ENCODE measurements around the gene RDH12.

RDH12 gene

DNA sequence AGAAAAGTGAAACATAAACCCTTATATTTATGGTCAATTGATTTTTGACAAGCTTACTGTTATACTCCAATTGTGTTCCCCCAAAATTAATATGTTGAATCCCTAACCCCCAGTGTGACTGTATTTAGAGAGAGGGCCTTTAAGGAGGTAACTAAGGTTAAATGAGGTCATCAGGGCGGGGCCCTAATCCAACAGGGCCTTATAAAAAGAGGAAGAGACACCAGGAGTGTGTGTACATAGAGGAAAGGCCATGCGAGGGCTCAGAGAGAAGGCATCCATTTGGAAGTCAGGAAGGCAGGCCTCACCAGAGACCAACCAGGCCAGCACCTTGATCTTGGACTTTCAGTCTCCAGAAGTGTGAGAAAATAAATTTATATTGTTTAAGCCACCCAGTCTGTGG lies 20.7 kb upstream of the RDH12 start:
- Histone ChIP-seq H4K20me1 (ENCODE audit: insufficient read depth, low read length) (no peaks in the 10 kb centered on the region), H3K36me3 (ENCODE audit: insufficient read depth, low read length) (peaks cover 85% of the 10 kb centered on the region), H3K9ac (ENCODE audit: low read length) (no peak overlapping the region), H3K4me1 (ENCODE audit: insufficient read depth, low read length, severe bottlenecking) (peaks cover 6% of the 10 kb centered on the region), H3F3A (ENCODE audit: insufficient read depth, low read length) (no peaks in the 10 kb centered on the region; the same call in 1 of the 2 replicates), H2AFZ (ENCODE audit: low read length) (no peak overlapping the region), H3K27ac (ENCODE audit: low read depth, low read length, poor library complexity, severe bottlenecking) (no peak overlapping the region), H3K4me2 (ENCODE audit: low read length) (no peak overlapping the region), H3K4me3 (ENCODE audit: low read depth, low read length, poor library complexity, severe bottlenecking) (no peak overlapping the region), H3K27me3 (ENCODE audit: insufficient read depth, low read length) (no peaks in the 10 kb centered on the region), H3K79me2 (ENCODE audit: insufficient read depth, low read length) (no peaks in the 10 kb centered on the region; the same call in 1 of the 2 replicates), H3K9me2 (ENCODE audit: low read depth, low read length) (no peaks in the 10 kb centered on the region), H3K9me3 (ENCODE audit: low read length) (no peaks in the 10 kb centered on the region)
- TF ChIP-seq CTCF (IDR thresholded peaks at IDR 0.05; ENCODE audit: low read length) = no peak
- TF ChIP-seq EZH2 (IDR thresholded peaks at IDR 0.05; ENCODE audit: borderline replicate concordance, low read length) = no peak

DNA sequence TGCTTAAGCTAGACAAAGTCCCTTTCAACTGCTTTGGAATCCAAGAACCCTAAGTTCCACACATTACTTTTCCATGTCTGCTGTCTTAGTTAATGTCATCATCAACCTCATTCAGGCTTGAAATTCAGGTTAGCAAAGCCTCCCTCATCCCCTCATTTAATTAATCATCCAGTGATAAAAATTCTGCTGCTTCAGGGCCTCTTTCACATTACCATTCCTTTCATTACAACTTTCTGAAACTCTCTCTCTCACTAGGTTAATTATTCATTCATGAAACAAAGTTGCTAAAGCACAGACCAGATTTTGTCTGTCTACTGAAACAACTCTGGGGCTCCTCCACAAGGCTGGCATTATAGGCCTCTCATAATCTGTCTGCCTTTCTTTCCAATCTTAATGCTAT lies 17.8 kb upstream of the RDH12 start:
- Histone ChIP-seq H3K27me3 (ENCODE audit: insufficient read depth, low read length) (no peaks in the 10 kb centered on the region), H3K27ac (ENCODE audit: low read depth, low read length, poor library complexity, severe bottlenecking) (no peak overlapping the region), H2AFZ (ENCODE audit: low read length) (no peak overlapping the region), H3K79me2 (ENCODE audit: insufficient read depth, low read length) (no peaks in the 10 kb centered on the region; the same call in 1 of the 2 replicates), H3K36me3 (ENCODE audit: insufficient read depth, low read length) (peaks cover 84% of the 10 kb centered on the region), H3K9me3 (ENCODE audit: low read length) (no peaks in the 10 kb centered on the region), H3K9ac (ENCODE audit: low read length) (no peak overlapping the region), H3K4me3 (ENCODE audit: low read depth, low read length, poor library complexity, severe bottlenecking) (no peak overlapping the region), H3K4me2 (ENCODE audit: low read length) (no peak overlapping the region), H3K4me1 (ENCODE audit: insufficient read depth, low read length, severe bottlenecking) (no peaks in the 10 kb centered on the region), H3K9me2 (ENCODE audit: low read depth, low read length) (no peaks in the 10 kb centered on the region), H3F3A (ENCODE audit: insufficient read depth, low read length) (no peaks in the 10 kb centered on the region), H4K20me1 (ENCODE audit: insufficient read depth, low read length) (no peaks in the 10 kb centered on the region)
- TF ChIP-seq CTCF (IDR thresholded peaks at IDR 0.05; ENCODE audit: low read length) = no peak
- TF ChIP-seq EZH2 (IDR thresholded peaks at IDR 0.05; ENCODE audit: borderline replicate concordance, low read length) = no peak

- H3F3A ChIP-seq (ENCODE audit: insufficient read depth, low read length) = no peaks in the 10 kb centered on the region
- H3K9ac ChIP-seq (ENCODE audit: low read length) = no peak overlapping the region
- TF ChIP-seq EZH2 (IDR thresholded peaks at IDR 0.05; ENCODE audit: borderline replicate concordance, low read length) = no peak
- no peak for TF ChIP-seq CTCF (IDR thresholded peaks at IDR 0.05; ENCODE audit: low read length)
- no peaks in the 10 kb centered on the region for H4K20me1 ChIP-seq (ENCODE audit: insufficient read depth, low read length)
- H3K9me2 ChIP-seq (ENCODE audit: low read depth, low read length) = no peaks in the 10 kb centered on the region
- peaks cover 82% of the 10 kb centered on the region for H3K36me3 ChIP-seq (ENCODE audit: insufficient read depth, low read length)
- no peak overlapping the region for H3K4me2 ChIP-seq (ENCODE audit: low read length)
- H3K4me1 ChIP-seq (ENCODE audit: insufficient read depth, low read length, severe bottlenecking) = peaks cover 10% of the 10 kb centered on the region
- H3K27ac ChIP-seq (ENCODE audit: low read depth, low read length, poor library complexity, severe bottlenecking) = no peak overlapping the region
- H3K4me3 ChIP-seq (ENCODE audit: low read depth, low read length, poor library complexity, severe bottlenecking) = no peak overlapping the region
- H3K79me2 ChIP-seq (ENCODE audit: insufficient read depth, low read length) = peaks cover 19% of the 10 kb centered on the region
- no peaks in the 10 kb centered on the region for H3K27me3 ChIP-seq (ENCODE audit: insufficient read depth, low read length)
- H2AFZ ChIP-seq (ENCODE audit: low read length) = no peak overlapping the region
- no peaks in the 10 kb centered on the region for H3K9me3 ChIP-seq (ENCODE audit: low read length)
Measured at GRCh38 chr14:67690011-67690410, 11.7 kb upstream of the RDH12 start.

All from OCI-LY1 (cell line).